ENCODE results near the gene ACOT2.

GRCh38 chr14:73610687-73611086, 41.7 kb downstream of the ACOT2 start:
- TF ChIP-seq, protein P1, sequence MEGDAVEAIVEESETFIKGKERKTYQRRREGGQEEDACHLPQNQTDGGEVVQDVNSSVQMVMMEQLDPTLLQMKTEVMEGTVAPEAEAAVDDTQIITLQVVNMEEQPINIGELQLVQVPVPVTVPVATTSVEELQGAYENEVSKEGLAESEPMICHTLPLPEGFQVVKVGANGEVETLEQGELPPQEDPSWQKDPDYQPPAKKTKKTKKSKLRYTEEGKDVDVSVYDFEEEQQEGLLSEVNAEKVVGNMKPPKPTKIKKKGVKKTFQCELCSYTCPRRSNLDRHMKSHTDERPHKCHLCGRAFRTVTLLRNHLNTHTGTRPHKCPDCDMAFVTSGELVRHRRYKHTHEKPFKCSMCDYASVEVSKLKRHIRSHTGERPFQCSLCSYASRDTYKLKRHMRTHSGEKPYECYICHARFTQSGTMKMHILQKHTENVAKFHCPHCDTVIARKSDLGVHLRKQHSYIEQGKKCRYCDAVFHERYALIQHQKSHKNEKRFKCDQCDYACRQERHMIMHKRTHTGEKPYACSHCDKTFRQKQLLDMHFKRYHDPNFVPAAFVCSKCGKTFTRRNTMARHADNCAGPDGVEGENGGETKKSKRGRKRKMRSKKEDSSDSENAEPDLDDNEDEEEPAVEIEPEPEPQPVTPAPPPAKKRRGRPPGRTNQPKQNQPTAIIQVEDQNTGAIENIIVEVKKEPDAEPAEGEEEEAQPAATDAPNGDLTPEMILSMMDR (conservative IDR thresholded peaks at IDR 0.05; ENCODE audit: low read length) = no peak
- no peak for TF ChIP-seq EZH2phosphoT487 (IDR thresholded peaks at IDR 0.05; ENCODE audit: borderline replicate concordance, low read depth, low read length)
